Gastrocnemius medialis (tissue), 4 donors: Measurements from ENCODE around the gene KRTAP2-2. TPM values are rescaled to one million over a fixed set of nuclear protein-coding genes. Genes with fewer than 3 reads are reported as not detected.

Source experiments
- ATAC-seq, 2 donors: fragments of 150-250 bp; one replicate each; pipeline ENCODE4 v1.9.1; 2016
- DNase-seq, 2 donors: peaks; one replicate each; pipeline ENCODE4 v3.0.0-alpha.2; 2019
- H3K27ac ChIP-seq, 4 donors: fragments of 200-600 bp; sonication (generic); 1 replicate in 1 of 4; 2 replicates in 3 of 4; pipeline ENCODE4 v1.5.1; 2016 to 2018; ENCODE audit warnings: mild to moderate bottlenecking in 2 of 4, moderate library complexity in 1 of 4
- H3K27me3 ChIP-seq, 3 donors: fragments of 200-600 bp; sonication (generic) in 2 of 3; 1 replicate in 1 of 3; 2 replicates in 2 of 3; pipeline versions ENCODE4 v1.5.1 to v1.6.0; 2016 to 2019; ENCODE audit warnings: mild to moderate bottlenecking in 1 of 3, moderate library complexity in 1 of 3
- H3K36me3 ChIP-seq, 2 donors: fragments of 200-600 bp; sonication (generic) in 1 of 2; one replicate each; pipeline ENCODE4 v1.5.1; 2017 to 2018
- H3K4me1 ChIP-seq, 2 donors: fragments of 200-600 bp; sonication (generic) in 1 of 2; one replicate each; pipeline ENCODE4 v1.5.1; 2016 to 2017; ENCODE audit warnings: mild to moderate bottlenecking in 2 of 2
- H3K4me3 ChIP-seq, 4 donors: fragments of 200-600 bp; sonication (generic) in 3 of 4; 1 replicate in 1 of 4; 2 replicates in 3 of 4; pipeline ENCODE4 v1.5.1; 2016 to 2019; ENCODE audit warnings: mild to moderate bottlenecking in 2 of 4
- H3K9me3 ChIP-seq, 3 donors: fragments of 200-600 bp; sonication (generic) in 2 of 3; 1 replicate in 1 of 3; 2 replicates in 2 of 3; pipeline ENCODE4 v1.5.1; 2016 to 2019
- POLR2A ChIP-seq, 2 donors: fragments of 450-650 bp; IDR thresholded peaks; one replicate each; pipeline ENCODE4 v1.6.1; 2017; ENCODE audit warnings: antibody characterized with exemption in 2 of 2, mild to moderate bottlenecking in 2 of 2, moderate library complexity in 2 of 2
- in situ Hi-C, 4 donors: fragments of 200-750 bp; cut with MboI; loops; one replicate each; pipeline versions ENCODE4 v1.15.0 to v1.8.0; 2017; ENCODE audit warnings: low sequenced_read_pairs in 4 of 4
- intact Hi-C: fragments of 100-400 bp; cut with DNase I; formaldehyde crosslinking; loops from one replicate; pipeline ENCODE4 v1.15.1; 2023; ENCODE audit warnings: low total_unique reads
- total RNA-seq, 4 donors: library from RNA; depleted of rRNA; stranded (reverse); fragments of >200 nt; gene quantifications; one replicate each; pipeline versions ENCODE4 v1.1.0 to v1.2.3, GENCODE V29; 2016
- TF ChIP-seq, protein P1 (sequence below), 5 experiments: fragments of 450-650 bp in 3 of 5; fragments of 200-600 bp in 2 of 5; sonication (generic) in 2 of 5; IDR thresholded peaks in 4 of 5; conservative IDR thresholded peaks in 1 of 5; 1 replicate in 4 of 5; 2 replicates in 1 of 5; pipeline ENCODE4 v1.5.1; 2016 to 2019; ENCODE audit warnings: antibody characterized with exemption in 5 of 5, mild to moderate bottlenecking in 3 of 5, moderate library complexity in 3 of 5

The KRTAP2-2 gene
- total RNA-seq, 4 donors from 2014 or later = not detected

- no peaks in the 10 kb centered on the region for H3K4me1 ChIP-seq
- H3K4me3 ChIP-seq = no peak overlapping the region
- ATAC-seq (no peak), DNase-seq (no peak)
- TF ChIP-seq, protein P1, sequence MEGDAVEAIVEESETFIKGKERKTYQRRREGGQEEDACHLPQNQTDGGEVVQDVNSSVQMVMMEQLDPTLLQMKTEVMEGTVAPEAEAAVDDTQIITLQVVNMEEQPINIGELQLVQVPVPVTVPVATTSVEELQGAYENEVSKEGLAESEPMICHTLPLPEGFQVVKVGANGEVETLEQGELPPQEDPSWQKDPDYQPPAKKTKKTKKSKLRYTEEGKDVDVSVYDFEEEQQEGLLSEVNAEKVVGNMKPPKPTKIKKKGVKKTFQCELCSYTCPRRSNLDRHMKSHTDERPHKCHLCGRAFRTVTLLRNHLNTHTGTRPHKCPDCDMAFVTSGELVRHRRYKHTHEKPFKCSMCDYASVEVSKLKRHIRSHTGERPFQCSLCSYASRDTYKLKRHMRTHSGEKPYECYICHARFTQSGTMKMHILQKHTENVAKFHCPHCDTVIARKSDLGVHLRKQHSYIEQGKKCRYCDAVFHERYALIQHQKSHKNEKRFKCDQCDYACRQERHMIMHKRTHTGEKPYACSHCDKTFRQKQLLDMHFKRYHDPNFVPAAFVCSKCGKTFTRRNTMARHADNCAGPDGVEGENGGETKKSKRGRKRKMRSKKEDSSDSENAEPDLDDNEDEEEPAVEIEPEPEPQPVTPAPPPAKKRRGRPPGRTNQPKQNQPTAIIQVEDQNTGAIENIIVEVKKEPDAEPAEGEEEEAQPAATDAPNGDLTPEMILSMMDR (IDR thresholded peaks at IDR 0.05 in 4 of 5, conservative IDR thresholded peaks at IDR 0.05 in 1 of 5) = no peak
- no peak for TF ChIP-seq POLR2A (IDR thresholded peaks at IDR 0.05)
- in situ Hi-C loops = no loop called here
- H3K36me3 ChIP-seq = no peaks in the 10 kb centered on the region
- H3K27me3 ChIP-seq = no peaks in the 10 kb centered on the region
- H3K27ac ChIP-seq = no peak overlapping the region
- intact Hi-C loops = no loop called here
- no peaks in the 10 kb centered on the region for H3K9me3 ChIP-seq
Observed at GRCh38 chr17:41019415-41019814, 35.6 kb downstream of the KRTAP2-2 start.

DNA sequence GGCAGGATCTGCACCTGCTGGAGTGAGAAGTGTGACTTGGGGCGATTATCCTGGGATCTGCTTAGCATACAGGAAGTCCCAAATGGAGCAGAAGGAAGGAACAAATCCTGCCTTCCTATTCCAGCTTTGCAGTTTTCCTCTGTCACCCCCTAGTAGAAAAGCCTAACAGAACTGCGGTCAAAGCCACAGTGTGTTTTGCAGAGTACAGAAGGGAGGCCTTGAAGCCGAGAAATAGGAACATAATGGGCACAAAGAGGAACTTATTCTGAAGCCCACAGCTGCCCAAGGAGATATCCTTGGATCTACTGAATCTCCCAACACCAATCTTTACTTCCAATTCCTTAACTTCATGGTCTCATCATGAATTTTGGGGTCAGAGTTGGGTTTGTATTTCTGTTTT lies 36.5 kb downstream of the KRTAP2-2 start:
- Histone ChIP-seq H3K27ac (no peak overlapping the region), H3K27me3 (no peaks in the 10 kb centered on the region), H3K9me3 (no peaks in the 10 kb centered on the region), H3K36me3 (no peaks in the 10 kb centered on the region), H3K4me3 (no peak overlapping the region), H3K4me1 (peaks cover 2 to 3% of the 10 kb centered on the region in 2 donors)
- TF ChIP-seq, protein P1 (IDR thresholded peaks at IDR 0.05 in 4 of 5, conservative IDR thresholded peaks at IDR 0.05 in 1 of 5) = no peak
- no peak for TF ChIP-seq POLR2A (IDR thresholded peaks at IDR 0.05)
- DNase-seq (no peak), ATAC-seq (no peak)
- in situ Hi-C loops = no loop called here
- intact Hi-C loops = no loop called here

DNA sequence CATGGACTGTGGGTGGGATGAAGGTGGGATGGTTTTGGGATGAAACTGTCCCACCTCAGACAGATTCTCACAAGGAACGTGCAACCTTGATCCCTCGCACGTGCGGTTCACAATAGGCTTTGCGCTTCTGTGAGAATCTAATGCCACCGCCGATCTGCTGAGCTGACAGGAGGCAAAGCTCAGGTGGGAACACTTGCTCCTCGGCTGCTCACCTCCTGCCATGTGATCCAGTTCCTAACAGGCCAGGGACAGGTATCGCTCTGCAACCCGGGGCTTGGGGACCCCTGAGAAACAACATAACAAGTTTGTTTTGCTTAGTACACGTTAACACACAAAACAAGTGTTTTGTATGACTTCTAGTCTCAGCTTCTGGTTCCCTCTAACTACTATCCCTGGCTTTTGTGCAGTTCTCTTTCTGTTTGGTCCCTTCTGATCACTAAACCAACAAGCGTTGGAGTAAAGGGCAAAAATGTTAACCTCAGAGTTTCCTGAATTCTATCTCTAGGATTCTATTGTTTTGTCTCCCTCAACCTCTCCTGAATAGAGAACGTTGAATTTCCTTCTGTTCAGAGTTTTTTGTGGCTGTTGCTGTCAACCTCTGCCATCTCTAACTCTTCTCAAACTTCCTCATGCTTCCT lies 38.3 kb downstream of the KRTAP2-2 start:
- DNase-seq (no peak), ATAC-seq (no peak)
- Histone ChIP-seq H3K27me3 (no peaks in the 10 kb centered on the region), H3K9me3 (no peaks in the 10 kb centered on the region), H3K36me3 (no peaks in the 10 kb centered on the region), H3K4me3 (no peak overlapping the region), H3K27ac (no peak overlapping the region), H3K4me1 (peaks cover 7 to 8% of the 10 kb centered on the region in 2 donors)
- in situ Hi-C loops (no loop called here), intact Hi-C loops (no loop called here)
- TF ChIP-seq, protein P1 (IDR thresholded peaks at IDR 0.05 in 4 of 5, conservative IDR thresholded peaks at IDR 0.05 in 1 of 5) = no peak
- TF ChIP-seq POLR2A (IDR thresholded peaks at IDR 0.05) = no peak

GRCh38 chr17:41015454-41015853 lies 39.6 kb downstream of the KRTAP2-2 start:
- Histone ChIP-seq H3K9me3 (no peaks in the 10 kb centered on the region), H3K27me3 (no peaks in the 10 kb centered on the region), H3K27ac (no peak overlapping the region), H3K4me3 (no peak overlapping the region), H3K4me1 (peaks cover 7 to 8% of the 10 kb centered on the region in 2 donors), H3K36me3 (no peaks in the 10 kb centered on the region)
- intact Hi-C loops (no loop called here), in situ Hi-C loops (no loop called here)
- ATAC-seq (no peak), DNase-seq (no peak)
- no peak for TF ChIP-seq POLR2A (IDR thresholded peaks at IDR 0.05)
- TF ChIP-seq, protein P1 (IDR thresholded peaks at IDR 0.05 in 4 of 5, conservative IDR thresholded peaks at IDR 0.05 in 1 of 5) = no peak

DNA sequence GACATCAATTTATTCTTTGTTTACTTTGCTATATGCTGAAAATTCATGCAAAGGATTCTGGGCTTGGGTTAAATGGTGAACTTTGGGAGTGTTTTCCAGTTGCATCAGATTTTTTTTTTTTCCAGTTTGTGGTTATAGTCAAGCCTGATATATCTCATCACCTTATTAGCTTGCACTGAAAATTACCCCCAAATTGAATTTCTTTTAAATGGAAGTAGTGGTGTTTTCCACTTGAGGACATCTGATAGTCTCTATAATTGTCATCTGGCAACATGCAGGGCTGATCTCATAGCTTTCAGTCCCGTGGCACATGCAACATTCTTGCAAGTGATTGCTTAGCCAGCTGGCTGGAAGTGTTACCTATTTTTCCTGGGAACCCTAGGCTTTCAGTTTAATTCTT lies 41.4 kb downstream of the KRTAP2-2 start:
- in situ Hi-C loops = no loop called here

More for the DNA sequence above, 41.4 kb downstream of the KRTAP2-2 start:
- intact Hi-C loops = no loop called here
- TF ChIP-seq, protein P1 (IDR thresholded peaks at IDR 0.05 in 4 of 5, conservative IDR thresholded peaks at IDR 0.05 in 1 of 5) = no peak
- peaks cover 7 to 8% of the 10 kb centered on the region in 2 donors for H3K4me1 ChIP-seq
- H3K27me3 ChIP-seq = no peaks in the 10 kb centered on the region
- DNase-seq (no peak), ATAC-seq (peak in 1 of 2 donors; percentile 73)
- no peaks in the 10 kb centered on the region for H3K9me3 ChIP-seq
- H3K4me3 ChIP-seq = no peak overlapping the region
- no peak overlapping the region for H3K27ac ChIP-seq
- H3K36me3 ChIP-seq = no peaks in the 10 kb centered on the region
